ENCODE measurements around the gene RNLS.

GRCh38 chr10:88437411-88437810 is 145.7 kb downstream of the RNLS start:
- TF ChIP-seq SIN3A (IDR thresholded peaks at IDR 0.05; ENCODE audit: borderline replicate concordance, insufficient read depth, low read length) (no peak), POLR2AphosphoS5 (IDR thresholded peaks at IDR 0.05; ENCODE audit: low read depth, low read length) (no peak), REST (IDR thresholded peaks at IDR 0.05; ENCODE audit: insufficient read depth in 1 of 2, low read depth in 2 of 2, low read length in 2 of 2) (no peak), TAF1 (IDR thresholded peaks at IDR 0.05; ENCODE audit: borderline replicate concordance, insufficient read depth, low read length) (no peak)

Measured in PFSK-1 (cell line).